PC-9 (cell line): ENCODE results near the gene JARID2. TPM values are rescaled to one million over a fixed set of nuclear protein-coding genes. Genes with fewer than 3 reads are reported as not detected.

Experiments used
- BruUV-seq: library from RNA; stranded (reverse); fragments of 400-500 nt; replicated peaks from 2 replicates; lab custom pipeline; 2021; lab: Mats Ljungman, UMichigan
- CTCF ChIA-PET: fragments of 300-600 bp; sonication (Branson Sonifier 250); formaldehyde crosslinking; loops from one replicate; lab custom pipeline; 2022; ENCODE audit warnings: antibody characterized with exemption; lab: Charles Lee
- POLR2A ChIA-PET: fragments of 300-600 bp; sonication (Branson Sonifier 250); formaldehyde crosslinking; loops from one replicate; lab custom pipeline; 2022; ENCODE audit warnings: antibody characterized with exemption; ENCODE audit not compliant: unreplicated experiment; lab: Charles Lee
- DNase-seq, 2 experiments: peaks; one replicate each; pipeline versions ENCODE4 v3.0.0 to v3.0.0-alpha.2; 2015 to 2022; ENCODE audit warnings: mixed read lengths in 1 of 2
- H2AFZ ChIP-seq: fragments of 200-600 bp; sonication (generic); 2 replicates; pipeline ENCODE4 v1.8.1; 2017; ENCODE audit warnings: antibody characterized with exemption
- H3F3A ChIP-seq: fragments of 200-600 bp; sonication (generic); 2 replicates; pipeline ENCODE4 v1.8.1; 2017; ENCODE audit warnings: antibody characterized with exemption, mild to moderate bottlenecking, low read depth; ENCODE audit not compliant: insufficient read depth
- H3K27ac ChIP-seq: fragments of 200-600 bp; sonication (generic); 2 replicates; pipeline ENCODE4 v1.6.1; 2016; ENCODE audit warnings: mixed run types
- H3K27me3 ChIP-seq: fragments of 200-600 bp; sonication (generic); 2 replicates; pipeline ENCODE4 v1.6.1; 2016; ENCODE audit warnings: low read depth, mixed run types; ENCODE audit not compliant: insufficient read depth
- H3K36me3 ChIP-seq: fragments of 200-600 bp; sonication (generic); 2 replicates; pipeline ENCODE4 v1.6.1; 2016; ENCODE audit warnings: low read depth, mixed run types
- H3K4me1 ChIP-seq: fragments of 200-600 bp; sonication (generic); replicated peaks from 2 replicates; pipeline ENCODE4 v1.6.1; 2016; ENCODE audit warnings: mixed run types; ENCODE audit not compliant: insufficient read depth
- H3K4me2 ChIP-seq: fragments of 200-600 bp; sonication (generic); 2 replicates; pipeline ENCODE4 v1.6.1; 2017; ENCODE audit warnings: mixed run types
- H3K4me3 ChIP-seq: fragments of 200-600 bp; sonication (generic); 2 replicates; pipeline ENCODE4 v1.6.1; 2016; ENCODE audit warnings: mixed run types
- H3K79me2 ChIP-seq: fragments of 200-600 bp; sonication (generic); 2 replicates; pipeline ENCODE4 v1.6.1; 2017; ENCODE audit warnings: low read depth, mixed run types
- H3K9me2 ChIP-seq: fragments of 200-600 bp; sonication (generic); 2 replicates; pipeline ENCODE4 v1.8.1; 2017; ENCODE audit warnings: mild to moderate bottlenecking; ENCODE audit not compliant: insufficient read depth
- H3K9me3 ChIP-seq: fragments of 200-600 bp; sonication (generic); 2 replicates; pipeline ENCODE4 v1.8.1; 2016; ENCODE audit warnings: low read depth; ENCODE audit not compliant: insufficient read depth
- H4K20me1 ChIP-seq: fragments of 200-600 bp; sonication (generic); 2 replicates; pipeline ENCODE4 v1.8.1; 2017; ENCODE audit not compliant: insufficient read depth
- EZH2 ChIP-seq: fragments of 200-600 bp; sonication (generic); IDR thresholded peaks from 2 replicates; pipeline ENCODE4 v1.8.0; 2017; ENCODE audit warnings: antibody characterized with exemption, low read depth
- intact Hi-C: fragments of 100-400 bp; cut with micrococcal nuclease; formaldehyde crosslinking; loops from one replicate; pipeline ENCODE4 v1.10.0; 2022; ENCODE audit not compliant: unreplicated experiment
- total RNA-seq: library from RNA; stranded (reverse); gene quantifications from 2 replicates; pipeline ENCODE4 v1.2.3, GENCODE V29; 2021
- TF ChIP-seq, protein P1 (sequence below): fragments of 200-600 bp; sonication (generic); conservative IDR thresholded peaks from 2 replicates; pipeline ENCODE4 v1.6.1; 2017; ENCODE audit warnings: mixed run types, antibody characterized with exemption, mild to moderate bottlenecking, moderate library complexity

Gene JARID2
- total RNA-seq, 1 experiment from 2014 or later = 35.0 TPM

DNA sequence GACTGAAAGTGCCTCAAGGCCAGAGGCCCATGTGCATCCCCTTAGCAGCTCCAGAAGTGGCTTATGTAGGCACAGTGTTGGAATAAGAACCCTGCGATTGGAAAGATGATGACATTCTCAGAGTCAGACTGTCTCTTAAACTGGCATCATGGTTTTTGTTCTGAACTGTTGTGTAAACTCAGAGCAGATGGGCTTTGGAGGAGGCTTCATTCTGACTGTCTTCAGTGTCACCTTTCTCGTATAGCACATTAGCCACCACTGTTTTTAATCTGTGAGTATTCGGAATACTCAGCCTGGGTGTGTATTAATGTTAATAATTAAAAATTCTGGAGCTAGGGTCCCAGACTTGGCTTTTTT lies 140.9 kb downstream of the JARID2 start:
- Histone ChIP-seq H3K79me2 (peaks cover 87% of the 10 kb centered on the region), H3K36me3 (no peaks in the 10 kb centered on the region), H3K27me3 (no peaks in the 10 kb centered on the region), H3K9me3 (no peaks in the 10 kb centered on the region), H4K20me1 (peaks cover 25% of the 10 kb centered on the region), H3K4me2 (no peak overlapping the region), H3K4me3 (no peak overlapping the region), H3K9me2 (no peaks in the 10 kb centered on the region), H2AFZ (no peak overlapping the region), H3K27ac (no peak overlapping the region), H3F3A (no peaks in the 10 kb centered on the region), H3K4me1 (0 out of 2 replicates have a peak, but pooled peaks cover 8% of the 10 kb centered on the region)
- TF ChIP-seq, protein P1, sequence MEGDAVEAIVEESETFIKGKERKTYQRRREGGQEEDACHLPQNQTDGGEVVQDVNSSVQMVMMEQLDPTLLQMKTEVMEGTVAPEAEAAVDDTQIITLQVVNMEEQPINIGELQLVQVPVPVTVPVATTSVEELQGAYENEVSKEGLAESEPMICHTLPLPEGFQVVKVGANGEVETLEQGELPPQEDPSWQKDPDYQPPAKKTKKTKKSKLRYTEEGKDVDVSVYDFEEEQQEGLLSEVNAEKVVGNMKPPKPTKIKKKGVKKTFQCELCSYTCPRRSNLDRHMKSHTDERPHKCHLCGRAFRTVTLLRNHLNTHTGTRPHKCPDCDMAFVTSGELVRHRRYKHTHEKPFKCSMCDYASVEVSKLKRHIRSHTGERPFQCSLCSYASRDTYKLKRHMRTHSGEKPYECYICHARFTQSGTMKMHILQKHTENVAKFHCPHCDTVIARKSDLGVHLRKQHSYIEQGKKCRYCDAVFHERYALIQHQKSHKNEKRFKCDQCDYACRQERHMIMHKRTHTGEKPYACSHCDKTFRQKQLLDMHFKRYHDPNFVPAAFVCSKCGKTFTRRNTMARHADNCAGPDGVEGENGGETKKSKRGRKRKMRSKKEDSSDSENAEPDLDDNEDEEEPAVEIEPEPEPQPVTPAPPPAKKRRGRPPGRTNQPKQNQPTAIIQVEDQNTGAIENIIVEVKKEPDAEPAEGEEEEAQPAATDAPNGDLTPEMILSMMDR = no peak
- TF ChIP-seq EZH2 = no peak
- no peak for DNase-seq
- intact Hi-C loops = no loop called here
- ChIA-PET CTCF (interaction anchor here (0.6 kb wide), 1 partner anchor 1484 kb away, joined by 3 read pairs; no protein-coding TSS in a partner anchor), POLR2A (no interaction called here)
- BruUV-seq = no TSS peak

DNA sequence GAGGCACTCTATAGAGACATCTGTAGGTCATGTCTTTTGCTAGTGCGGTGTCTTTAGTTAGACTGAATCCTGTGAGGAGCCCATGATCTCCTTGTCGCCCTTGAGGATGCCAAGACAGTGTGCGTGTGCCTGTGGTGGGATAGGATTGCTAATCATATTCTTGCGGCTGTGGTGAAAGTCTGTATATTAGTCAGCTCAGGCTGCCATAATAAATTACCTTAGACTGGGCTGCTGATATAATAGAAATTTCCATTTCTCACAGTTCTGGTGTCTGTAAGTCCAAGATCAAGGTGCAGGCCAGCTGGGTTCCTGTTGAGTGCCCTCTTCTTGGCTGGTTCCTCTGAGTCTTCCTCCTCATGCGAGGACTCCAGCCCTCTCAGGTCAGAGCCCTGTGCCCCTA lies 141.2 kb downstream of the JARID2 start:
- intact Hi-C loops = no loop called here
- CTCF ChIA-PET = interaction anchor here (0.6 kb wide), 1 partner anchor 1484 kb away, joined by 3 read pairs; no protein-coding TSS in a partner anchor

DNA sequence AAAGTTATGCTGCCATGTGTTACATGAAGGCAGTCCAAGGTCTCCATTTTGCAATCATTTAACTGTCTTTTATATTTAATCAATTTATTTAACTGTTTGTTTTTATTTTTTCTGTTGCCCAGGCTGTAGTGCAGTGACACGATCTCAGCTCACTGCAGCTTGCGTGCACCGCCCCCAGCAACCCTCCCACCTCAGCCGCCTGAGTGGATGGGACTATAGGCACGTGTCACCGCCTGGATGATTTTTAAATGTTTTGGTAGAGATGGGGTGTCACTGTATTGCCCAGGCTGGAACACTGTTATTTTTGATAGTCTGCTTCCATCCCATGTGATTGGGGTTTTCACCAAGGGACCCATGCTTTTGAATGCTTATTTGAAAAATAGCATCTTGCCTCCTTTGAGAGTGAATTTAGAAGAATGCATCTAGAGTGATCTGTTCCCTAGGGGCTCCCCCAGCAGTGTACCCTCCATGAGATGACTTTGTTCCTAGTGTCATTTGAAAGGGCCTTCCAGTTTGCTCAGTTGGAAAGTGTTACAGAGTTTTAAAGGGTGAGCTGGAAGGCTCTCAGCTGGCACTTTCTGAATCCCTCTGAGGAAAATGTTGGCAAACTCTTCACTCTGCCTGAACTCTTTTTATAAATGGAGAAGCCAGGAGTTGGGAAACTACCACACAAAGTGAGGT lies 143.4 kb downstream of the JARID2 start:
- Histone ChIP-seq H4K20me1 (peaks cover 25% of the 10 kb centered on the region), H3K36me3 (no peaks in the 10 kb centered on the region), H3K27ac (no peak overlapping the region), H3K27me3 (no peaks in the 10 kb centered on the region), H3F3A (no peaks in the 10 kb centered on the region), H3K9me2 (no peaks in the 10 kb centered on the region), H3K4me3 (no peak overlapping the region), H3K4me2 (no peak overlapping the region), H3K9me3 (no peaks in the 10 kb centered on the region), H3K79me2 (peaks cover 87% of the 10 kb centered on the region), H2AFZ (no peak overlapping the region), H3K4me1 (0 out of 2 replicates have a peak, but pooled peaks cover 8% of the 10 kb centered on the region)
- no TSS peak for BruUV-seq
- ChIA-PET CTCF (no interaction called here), POLR2A (interaction anchor here (0.7 kb wide), 1 partner anchor 27 kb away, joined by 4 read pairs; no protein-coding TSS in a partner anchor)
- intact Hi-C loops = no loop called here
- TF ChIP-seq, protein P1 = no peak
- no peak for TF ChIP-seq EZH2
- DNase-seq = no peak

More for the DNA sequence above, 141.2 kb downstream of the JARID2 start:
- Histone ChIP-seq H3K9me3 (no peaks in the 10 kb centered on the region), H3K4me1 (0 out of 2 replicates have a peak, but pooled peaks cover 8% of the 10 kb centered on the region), H3K27ac (no peak overlapping the region), H3K36me3 (no peaks in the 10 kb centered on the region), H3K4me3 (no peak overlapping the region), H3K9me2 (no peaks in the 10 kb centered on the region), H3K79me2 (peaks cover 87% of the 10 kb centered on the region), H3K27me3 (no peaks in the 10 kb centered on the region), H2AFZ (no peak overlapping the region), H4K20me1 (peaks cover 22% of the 10 kb centered on the region), H3F3A (no peaks in the 10 kb centered on the region), H3K4me2 (no peak overlapping the region)
- no peak for DNase-seq
- TF ChIP-seq EZH2 = no peak
- TF ChIP-seq, protein P1 = no peak
- POLR2A ChIA-PET = no interaction called here
- BruUV-seq = no TSS peak
